Suprapubic skin (tissue), 4 donors: Measurements from ENCODE around the gene HAT1.

ENCODE experiments used
- CTCF ChIP-seq, 2 donors: fragments of 200-600 bp in 1 of 2; fragments of 450-650 bp in 1 of 2; sonication (generic) in 1 of 2; IDR thresholded peaks; one replicate each; pipeline ENCODE4 v1.5.1; 2016 to 2019; ENCODE audit warnings: antibody characterized with exemption in 2 of 2, mild to moderate bottlenecking in 1 of 2, moderate library complexity in 1 of 2
- EP300 ChIP-seq: sonication (generic); formaldehyde crosslinking; IDR thresholded peaks from one replicate; pipeline ENCODE4 v1.6.1; 2017; ENCODE audit warnings: antibody characterized with exemption
- POLR2A ChIP-seq, 2 donors: fragments of 450-650 bp; IDR thresholded peaks; one replicate each; pipeline ENCODE4 v1.6.1; 2017; ENCODE audit warnings: antibody characterized with exemption in 2 of 2, mild to moderate bottlenecking in 2 of 2, moderate library complexity in 2 of 2
- POLR2AphosphoS5 ChIP-seq, 3 donors: sonication (generic); formaldehyde crosslinking; IDR thresholded peaks; one replicate each; pipeline ENCODE4 v1.6.1; 2017; ENCODE audit warnings: antibody characterized with exemption in 3 of 3

- TF ChIP-seq POLR2AphosphoS5 (IDR thresholded peaks at IDR 0.05): no peak
- TF ChIP-seq CTCF (IDR thresholded peaks at IDR 0.05): no peak
- no peak for TF ChIP-seq POLR2A (IDR thresholded peaks at IDR 0.05)
- TF ChIP-seq EP300: no peak
These were observed 37.7 kb downstream of the HAT1 start for GRCh38 chr2:171959998-171960397.
